ENCODE measurements around the gene TRMT5. TPM values are rescaled to one million over a fixed set of nuclear protein-coding genes. Genes with fewer than 3 reads are reported as not detected.

The TRMT5 gene
- total RNA-seq, 1 experiment from 2014 or later, result 17.6 TPM

DNA sequence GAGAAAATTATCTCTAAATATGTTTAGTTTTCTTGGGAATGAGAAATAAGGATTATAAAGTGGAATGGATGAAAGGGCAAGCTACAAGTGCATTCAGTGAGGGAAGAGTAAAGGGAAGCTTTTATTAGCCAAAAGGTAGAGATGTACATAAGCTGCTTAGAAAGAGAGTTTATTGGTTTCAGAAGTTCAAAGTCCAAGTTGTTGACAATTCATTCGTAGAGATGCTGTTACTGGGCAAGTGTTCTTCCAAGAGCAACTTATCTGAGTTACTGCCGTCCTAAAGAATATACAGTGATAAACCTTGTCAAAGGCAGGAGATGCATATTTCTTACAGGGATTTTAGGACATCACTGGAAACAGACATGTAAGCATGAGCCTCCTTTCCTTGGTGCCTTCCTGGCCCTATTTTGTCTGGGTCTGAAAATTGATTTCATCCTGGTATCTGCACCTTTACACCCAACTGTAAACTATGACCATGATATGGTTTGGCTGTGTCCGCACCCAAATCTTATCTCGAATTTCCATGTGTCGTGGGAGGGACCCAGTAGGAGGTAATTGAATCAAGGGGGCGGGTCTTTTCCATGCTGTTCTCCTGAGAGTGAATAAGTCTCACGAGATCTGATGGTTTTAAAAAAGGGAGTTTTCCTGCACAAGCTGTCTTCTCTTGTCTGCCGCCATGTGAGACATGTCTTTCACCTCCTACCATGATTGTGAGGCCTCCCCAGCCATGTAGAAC is 46.8 kb downstream of the TRMT5 start (continued):
- TF ChIP-seq, protein P1, sequence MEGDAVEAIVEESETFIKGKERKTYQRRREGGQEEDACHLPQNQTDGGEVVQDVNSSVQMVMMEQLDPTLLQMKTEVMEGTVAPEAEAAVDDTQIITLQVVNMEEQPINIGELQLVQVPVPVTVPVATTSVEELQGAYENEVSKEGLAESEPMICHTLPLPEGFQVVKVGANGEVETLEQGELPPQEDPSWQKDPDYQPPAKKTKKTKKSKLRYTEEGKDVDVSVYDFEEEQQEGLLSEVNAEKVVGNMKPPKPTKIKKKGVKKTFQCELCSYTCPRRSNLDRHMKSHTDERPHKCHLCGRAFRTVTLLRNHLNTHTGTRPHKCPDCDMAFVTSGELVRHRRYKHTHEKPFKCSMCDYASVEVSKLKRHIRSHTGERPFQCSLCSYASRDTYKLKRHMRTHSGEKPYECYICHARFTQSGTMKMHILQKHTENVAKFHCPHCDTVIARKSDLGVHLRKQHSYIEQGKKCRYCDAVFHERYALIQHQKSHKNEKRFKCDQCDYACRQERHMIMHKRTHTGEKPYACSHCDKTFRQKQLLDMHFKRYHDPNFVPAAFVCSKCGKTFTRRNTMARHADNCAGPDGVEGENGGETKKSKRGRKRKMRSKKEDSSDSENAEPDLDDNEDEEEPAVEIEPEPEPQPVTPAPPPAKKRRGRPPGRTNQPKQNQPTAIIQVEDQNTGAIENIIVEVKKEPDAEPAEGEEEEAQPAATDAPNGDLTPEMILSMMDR (IDR thresholded peaks at IDR 0.05), result no peak
- no peak for TF ChIP-seq GTF2I (CRISPR knock-in tag; conservative IDR thresholded peaks at IDR 0.05)
- TF ChIP-seq, protein P2, sequence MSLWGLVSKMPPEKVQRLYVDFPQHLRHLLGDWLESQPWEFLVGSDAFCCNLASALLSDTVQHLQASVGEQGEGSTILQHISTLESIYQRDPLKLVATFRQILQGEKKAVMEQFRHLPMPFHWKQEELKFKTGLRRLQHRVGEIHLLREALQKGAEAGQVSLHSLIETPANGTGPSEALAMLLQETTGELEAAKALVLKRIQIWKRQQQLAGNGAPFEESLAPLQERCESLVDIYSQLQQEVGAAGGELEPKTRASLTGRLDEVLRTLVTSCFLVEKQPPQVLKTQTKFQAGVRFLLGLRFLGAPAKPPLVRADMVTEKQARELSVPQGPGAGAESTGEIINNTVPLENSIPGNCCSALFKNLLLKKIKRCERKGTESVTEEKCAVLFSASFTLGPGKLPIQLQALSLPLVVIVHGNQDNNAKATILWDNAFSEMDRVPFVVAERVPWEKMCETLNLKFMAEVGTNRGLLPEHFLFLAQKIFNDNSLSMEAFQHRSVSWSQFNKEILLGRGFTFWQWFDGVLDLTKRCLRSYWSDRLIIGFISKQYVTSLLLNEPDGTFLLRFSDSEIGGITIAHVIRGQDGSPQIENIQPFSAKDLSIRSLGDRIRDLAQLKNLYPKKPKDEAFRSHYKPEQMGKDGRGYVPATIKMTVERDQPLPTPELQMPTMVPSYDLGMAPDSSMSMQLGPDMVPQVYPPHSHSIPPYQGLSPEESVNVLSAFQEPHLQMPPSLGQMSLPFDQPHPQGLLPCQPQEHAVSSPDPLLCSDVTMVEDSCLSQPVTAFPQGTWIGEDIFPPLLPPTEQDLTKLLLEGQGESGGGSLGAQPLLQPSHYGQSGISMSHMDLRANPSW (CRISPR knock-in tag; conservative IDR thresholded peaks at IDR 0.05; ENCODE audit: low read depth), result no peak

DNA sequence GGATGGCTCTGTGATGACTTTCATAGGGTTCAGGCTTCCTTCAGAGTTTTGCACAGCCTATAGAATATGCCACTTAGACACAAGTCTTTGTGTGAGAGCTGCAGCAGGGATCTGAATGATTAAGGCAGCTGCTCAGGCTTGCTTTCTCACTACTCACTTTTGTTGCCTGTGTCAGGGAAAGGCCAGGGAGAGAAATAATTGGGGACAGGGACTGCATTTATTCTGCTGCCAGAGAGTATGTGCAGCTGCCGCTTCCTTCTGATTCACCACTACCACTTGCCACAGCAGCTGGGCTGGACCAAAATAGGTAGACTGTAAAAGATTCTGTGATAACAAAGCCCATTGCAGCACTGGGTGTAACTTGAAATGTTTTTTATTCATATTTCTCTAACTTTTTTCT is 49.7 kb downstream of the TRMT5 start:
- Mint-ChIP-seq H3K9me3 (no peaks in the 10 kb centered on the region), H3K27ac (no peak overlapping the region), H3K4me1 (peaks cover 12% of the 10 kb centered on the region), H3K4me3 (no peak overlapping the region), H3K36me3 (no peaks in the 10 kb centered on the region), H3K27me3 (ENCODE audit: low read depth) (no peaks in the 10 kb centered on the region)
- TF ChIP-seq FOXK1 (CRISPR knock-in tag; IDR thresholded peaks at IDR 0.05) (no peak), ZNF121 (CRISPR knock-in tag; IDR thresholded peaks at IDR 0.05) (no peak)
- ATAC-seq (no peak), DNase-seq (ENCODE audit: low spot score) (no peak)
- CTCF ChIA-PET, result no interaction called here
- POLR2A ChIA-PET, result no interaction called here

DNA sequence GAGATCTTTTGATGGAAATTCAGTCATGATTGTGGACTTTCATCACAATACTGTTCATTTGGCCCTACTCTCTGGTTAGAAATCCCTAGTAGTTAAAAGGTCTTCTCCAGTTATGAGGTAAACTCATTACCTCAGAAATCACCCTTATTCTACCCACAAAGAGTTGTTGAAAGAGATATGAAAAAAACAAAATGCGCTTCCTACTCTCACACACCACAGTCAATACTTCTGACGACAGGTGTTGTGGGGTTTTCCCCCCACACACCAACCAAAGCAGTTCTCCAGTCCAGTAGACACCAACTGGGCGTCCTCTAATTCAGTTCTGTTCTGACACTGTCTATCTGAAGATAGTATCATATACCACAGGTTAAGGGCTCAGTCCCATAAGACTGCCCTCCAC is 54.9 kb downstream of the TRMT5 start:
- DNase-seq (ENCODE audit: low spot score), result no peak
- CTCF ChIA-PET, result no interaction called here
- Mint-ChIP-seq H3K9me3 (no peaks in the 10 kb centered on the region), H3K4me3 (no peak overlapping the region), H3K36me3 (no peaks in the 10 kb centered on the region), H3K27me3 (ENCODE audit: low read depth) (no peaks in the 10 kb centered on the region), H3K27ac (no peak overlapping the region), H3K4me1 (no peaks in the 10 kb centered on the region)
- POLR2A ChIA-PET, result no interaction called here
- TF ChIP-seq, protein P3, sequence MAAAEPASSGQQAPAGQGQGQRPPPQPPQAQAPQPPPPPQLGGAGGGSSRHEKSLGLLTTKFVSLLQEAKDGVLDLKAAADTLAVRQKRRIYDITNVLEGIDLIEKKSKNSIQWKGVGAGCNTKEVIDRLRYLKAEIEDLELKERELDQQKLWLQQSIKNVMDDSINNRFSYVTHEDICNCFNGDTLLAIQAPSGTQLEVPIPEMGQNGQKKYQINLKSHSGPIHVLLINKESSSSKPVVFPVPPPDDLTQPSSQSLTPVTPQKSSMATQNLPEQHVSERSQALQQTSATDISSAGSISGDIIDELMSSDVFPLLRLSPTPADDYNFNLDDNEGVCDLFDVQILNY (CRISPR knock-in tag; IDR thresholded peaks at IDR 0.05), result no peak
- TF ChIP-seq NFE2L1 (CRISPR knock-in tag; IDR thresholded peaks at IDR 0.05) (no peak), ZNF232 (CRISPR knock-in tag; IDR thresholded peaks at IDR 0.05) (no peak), ZNF423 (CRISPR knock-in tag; IDR thresholded peaks at IDR 0.05) (no peak), JAZF1 (CRISPR knock-in tag; IDR thresholded peaks at IDR 0.05) (no peak)
- TF ChIP-seq, protein P4, sequence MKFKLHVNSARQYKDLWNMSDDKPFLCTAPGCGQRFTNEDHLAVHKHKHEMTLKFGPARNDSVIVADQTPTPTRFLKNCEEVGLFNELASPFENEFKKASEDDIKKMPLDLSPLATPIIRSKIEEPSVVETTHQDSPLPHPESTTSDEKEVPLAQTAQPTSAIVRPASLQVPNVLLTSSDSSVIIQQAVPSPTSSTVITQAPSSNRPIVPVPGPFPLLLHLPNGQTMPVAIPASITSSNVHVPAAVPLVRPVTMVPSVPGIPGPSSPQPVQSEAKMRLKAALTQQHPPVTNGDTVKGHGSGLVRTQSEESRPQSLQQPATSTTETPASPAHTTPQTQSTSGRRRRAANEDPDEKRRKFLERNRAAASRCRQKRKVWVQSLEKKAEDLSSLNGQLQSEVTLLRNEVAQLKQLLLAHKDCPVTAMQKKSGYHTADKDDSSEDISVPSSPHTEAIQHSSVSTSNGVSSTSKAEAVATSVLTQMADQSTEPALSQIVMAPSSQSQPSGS (CRISPR knock-in tag; IDR thresholded peaks at IDR 0.05; ENCODE audit: borderline replicate concordance, low read depth), result no peak
- TF ChIP-seq, protein P2 (CRISPR knock-in tag; conservative IDR thresholded peaks at IDR 0.05; ENCODE audit: low read depth), result no peak
- no peak for ATAC-seq

Data from WTC11 (cell line).